PC-9 (cell line): ENCODE measurements around the gene MYO7B. TPM values are rescaled to one million over a fixed set of nuclear protein-coding genes. Genes with fewer than 3 reads are reported as not detected.

Experiments used
- BruUV-seq: library from RNA; stranded (reverse); fragments of 400-500 nt; replicated peaks from 2 replicates; lab custom pipeline; 2021; lab: Mats Ljungman, UMichigan
- CTCF ChIA-PET: fragments of 300-600 bp; sonication (Branson Sonifier 250); formaldehyde crosslinking; loops from one replicate; lab custom pipeline; 2022; ENCODE audit warnings: antibody characterized with exemption; lab: Charles Lee
- POLR2A ChIA-PET: fragments of 300-600 bp; sonication (Branson Sonifier 250); formaldehyde crosslinking; loops from one replicate; lab custom pipeline; 2022; ENCODE audit warnings: antibody characterized with exemption; ENCODE audit not compliant: unreplicated experiment; lab: Charles Lee
- DNase-seq, 2 experiments: peaks; one replicate each; pipeline versions ENCODE4 v3.0.0 to v3.0.0-alpha.2; 2015 to 2022; ENCODE audit warnings: mixed read lengths in 1 of 2
- H2AFZ ChIP-seq: fragments of 200-600 bp; sonication (generic); 2 replicates; pipeline ENCODE4 v1.8.1; 2017; ENCODE audit warnings: antibody characterized with exemption
- H3F3A ChIP-seq: fragments of 200-600 bp; sonication (generic); 2 replicates; pipeline ENCODE4 v1.8.1; 2017; ENCODE audit warnings: antibody characterized with exemption, mild to moderate bottlenecking, low read depth; ENCODE audit not compliant: insufficient read depth
- H3K27ac ChIP-seq: fragments of 200-600 bp; sonication (generic); 2 replicates; pipeline ENCODE4 v1.6.1; 2016; ENCODE audit warnings: mixed run types
- H3K27me3 ChIP-seq: fragments of 200-600 bp; sonication (generic); 2 replicates; pipeline ENCODE4 v1.6.1; 2016; ENCODE audit warnings: low read depth, mixed run types; ENCODE audit not compliant: insufficient read depth
- H3K36me3 ChIP-seq: fragments of 200-600 bp; sonication (generic); 2 replicates; pipeline ENCODE4 v1.6.1; 2016; ENCODE audit warnings: low read depth, mixed run types
- H3K4me1 ChIP-seq: fragments of 200-600 bp; sonication (generic); replicated peaks from 2 replicates; pipeline ENCODE4 v1.6.1; 2016; ENCODE audit warnings: mixed run types; ENCODE audit not compliant: insufficient read depth
- H3K4me2 ChIP-seq: fragments of 200-600 bp; sonication (generic); 2 replicates; pipeline ENCODE4 v1.6.1; 2017; ENCODE audit warnings: mixed run types
- H3K4me3 ChIP-seq: fragments of 200-600 bp; sonication (generic); 2 replicates; pipeline ENCODE4 v1.6.1; 2016; ENCODE audit warnings: mixed run types
- H3K79me2 ChIP-seq: fragments of 200-600 bp; sonication (generic); 2 replicates; pipeline ENCODE4 v1.6.1; 2017; ENCODE audit warnings: low read depth, mixed run types
- H3K9me2 ChIP-seq: fragments of 200-600 bp; sonication (generic); 2 replicates; pipeline ENCODE4 v1.8.1; 2017; ENCODE audit warnings: mild to moderate bottlenecking; ENCODE audit not compliant: insufficient read depth
- H3K9me3 ChIP-seq: fragments of 200-600 bp; sonication (generic); 2 replicates; pipeline ENCODE4 v1.8.1; 2016; ENCODE audit warnings: low read depth; ENCODE audit not compliant: insufficient read depth
- H4K20me1 ChIP-seq: fragments of 200-600 bp; sonication (generic); 2 replicates; pipeline ENCODE4 v1.8.1; 2017; ENCODE audit not compliant: insufficient read depth
- CTCF ChIP-seq: fragments of 200-600 bp; sonication (generic); conservative IDR thresholded peaks from 2 replicates; pipeline ENCODE4 v1.6.1; 2017; ENCODE audit warnings: mixed run types, antibody characterized with exemption, mild to moderate bottlenecking, moderate library complexity
- EZH2 ChIP-seq: fragments of 200-600 bp; sonication (generic); IDR thresholded peaks from 2 replicates; pipeline ENCODE4 v1.8.0; 2017; ENCODE audit warnings: antibody characterized with exemption, low read depth
- intact Hi-C: fragments of 100-400 bp; cut with micrococcal nuclease; formaldehyde crosslinking; loops from one replicate; pipeline ENCODE4 v1.10.0; 2022; ENCODE audit not compliant: unreplicated experiment
- total RNA-seq: library from RNA; stranded (reverse); gene quantifications from 2 replicates; pipeline ENCODE4 v1.2.3, GENCODE V29; 2021

MYO7B gene
- total RNA-seq, 1 experiment from 2014 or later = not detected

DNA sequence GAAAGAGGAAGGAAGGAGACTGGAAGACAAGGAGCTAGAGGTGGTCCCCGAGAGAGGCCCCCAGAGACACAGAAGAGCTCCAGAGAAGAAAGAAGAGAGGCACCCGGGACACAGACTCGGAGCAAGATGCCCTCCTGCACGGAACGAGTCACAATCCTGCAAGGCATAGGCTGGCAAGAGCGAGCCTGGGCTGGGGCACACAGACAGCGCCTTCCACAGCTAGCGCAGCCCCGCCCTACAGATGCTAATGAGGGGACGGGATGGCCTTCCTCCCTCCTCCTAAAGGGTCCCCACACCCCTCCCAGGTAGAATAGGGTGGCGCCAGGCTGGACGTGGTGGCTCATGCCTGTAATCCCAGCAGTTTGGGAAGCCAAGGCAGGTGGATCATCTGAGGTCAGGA is 90.7 kb downstream of the MYO7B start:
- Histone ChIP-seq H3K4me1 (peaks cover 8% of the 10 kb centered on the region; the same call in 1 of the 2 replicates), H3K4me2 (no peak overlapping the region), H3K9me2 (no peaks in the 10 kb centered on the region), H4K20me1 (no peaks in the 10 kb centered on the region), H3F3A (no peaks in the 10 kb centered on the region), H3K9me3 (no peaks in the 10 kb centered on the region), H3K4me3 (no peak overlapping the region), H3K36me3 (no peaks in the 10 kb centered on the region), H2AFZ (no peak overlapping the region), H3K27me3 (0 out of 2 replicates have a peak, but pooled peaks cover 9% of the 10 kb centered on the region), H3K27ac (no peak overlapping the region), H3K79me2 (no peaks in the 10 kb centered on the region)
- intact Hi-C loops = no loop called here
- BruUV-seq = no TSS peak
- CTCF ChIA-PET = no interaction called here
- no peak for DNase-seq
- POLR2A ChIA-PET = no interaction called here
- no peak for TF ChIP-seq CTCF
- TF ChIP-seq EZH2 = no peak

DNA sequence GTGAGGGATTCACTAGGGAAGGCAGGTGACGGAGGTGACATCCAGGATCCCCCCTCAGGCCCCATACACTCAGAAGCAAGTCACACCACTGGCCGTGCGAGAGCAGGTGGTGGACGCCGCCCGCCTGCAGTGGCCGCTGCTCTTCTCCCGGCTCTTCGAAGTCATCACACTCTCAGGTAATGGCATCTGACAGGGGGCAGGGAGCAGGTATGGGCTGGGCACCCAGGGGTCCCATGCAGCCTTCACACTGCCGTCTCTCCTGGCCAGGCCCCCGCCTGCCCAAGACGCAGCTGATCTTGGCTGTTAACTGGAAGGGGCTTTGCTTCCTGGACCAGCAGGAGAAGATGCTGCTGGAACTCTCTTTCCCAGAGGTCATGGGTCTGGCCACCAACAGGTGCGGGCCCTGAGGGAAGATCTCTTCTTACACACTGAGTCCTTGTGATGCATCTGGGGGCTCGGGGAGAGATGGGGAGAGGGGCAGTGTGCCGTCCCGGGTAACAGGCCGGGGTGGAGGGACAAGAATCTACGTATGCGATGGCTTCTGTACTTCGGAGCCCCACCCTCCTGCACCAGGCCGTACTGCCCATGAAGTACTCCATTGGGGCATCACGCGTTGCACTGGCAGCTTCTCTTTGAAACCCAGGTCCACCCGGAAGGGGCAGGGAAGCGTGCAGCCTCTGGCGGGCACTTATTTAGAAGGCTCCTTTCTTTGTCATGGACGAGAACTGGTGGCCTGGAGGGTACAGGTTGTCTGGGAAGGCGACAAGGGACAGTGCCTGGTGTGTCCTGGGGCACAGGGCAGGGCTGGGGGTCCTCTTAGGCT is 91.6 kb downstream of the MYO7B start:
- Histone ChIP-seq H3K36me3 (no peaks in the 10 kb centered on the region), H3K4me2 (no peak overlapping the region), H3K4me3 (no peak overlapping the region), H3K4me1 (peaks cover 8% of the 10 kb centered on the region; the same call in 1 of the 2 replicates), H3K79me2 (no peaks in the 10 kb centered on the region), H3K9me2 (no peaks in the 10 kb centered on the region), H3F3A (no peaks in the 10 kb centered on the region), H3K27ac (no peak overlapping the region), H3K9me3 (no peaks in the 10 kb centered on the region), H4K20me1 (no peaks in the 10 kb centered on the region), H3K27me3 (0 out of 2 replicates have a peak, but pooled peaks cover 9% of the 10 kb centered on the region), H2AFZ (no peak overlapping the region)
- intact Hi-C loops = no loop called here
- POLR2A ChIA-PET = no interaction called here
- DNase-seq = no peak
- CTCF ChIA-PET = no interaction called here
- BruUV-seq = no TSS peak
- TF ChIP-seq CTCF (no peak), EZH2 (no peak)

DNA sequence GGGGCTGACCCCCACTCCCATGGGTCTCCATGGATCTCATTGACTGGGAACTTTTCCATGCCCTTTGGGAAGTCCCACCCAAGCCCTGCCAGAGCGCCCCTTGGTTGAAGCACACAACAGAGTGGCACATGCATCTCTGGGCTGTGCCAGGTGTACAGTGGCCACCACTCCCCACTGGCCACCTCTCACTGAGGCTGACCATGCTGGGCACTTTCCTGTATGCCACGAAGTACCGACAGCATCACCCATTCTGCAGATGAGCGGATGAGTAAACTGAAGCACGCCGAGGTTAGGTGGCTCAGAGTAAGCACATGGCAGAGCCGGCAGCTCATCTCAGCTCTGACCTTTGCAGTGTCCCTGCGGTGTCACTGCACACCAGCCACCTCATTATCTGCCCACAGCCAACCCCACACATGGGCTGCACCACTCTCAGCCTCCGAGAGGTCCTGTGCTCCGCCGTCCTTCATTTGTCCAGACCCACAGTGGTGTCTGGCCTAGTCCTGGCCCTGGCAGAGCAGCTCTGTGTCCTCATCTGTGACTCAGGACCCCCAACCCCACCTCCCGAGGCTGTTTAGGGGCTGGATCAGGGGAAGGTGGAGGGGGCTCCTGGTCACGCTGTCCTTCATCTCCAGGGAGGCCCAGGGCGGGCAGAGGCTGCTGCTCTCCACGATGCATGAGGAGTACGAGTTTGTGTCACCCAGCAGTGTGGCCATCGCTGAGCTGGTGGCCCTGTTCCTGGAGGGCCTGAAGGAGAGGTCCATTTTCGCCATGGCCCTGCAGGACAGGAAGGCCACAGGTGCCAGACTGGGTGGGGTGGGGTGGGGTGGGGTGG is 92.5 kb downstream of the MYO7B start:
- Histone ChIP-seq H3K36me3 (no peaks in the 10 kb centered on the region), H2AFZ (no peak overlapping the region), H3K4me1 (peaks cover 8% of the 10 kb centered on the region; the same call in 1 of the 2 replicates), H3K4me2 (no peak overlapping the region), H3K4me3 (no peak overlapping the region), H3K9me2 (no peaks in the 10 kb centered on the region), H3K9me3 (no peaks in the 10 kb centered on the region), H3K27me3 (0 out of 2 replicates have a peak, but pooled peaks cover 9% of the 10 kb centered on the region), H3F3A (no peaks in the 10 kb centered on the region), H4K20me1 (no peaks in the 10 kb centered on the region), H3K79me2 (no peaks in the 10 kb centered on the region), H3K27ac (no peak overlapping the region)
- ChIA-PET POLR2A (no interaction called here), CTCF (no interaction called here)
- intact Hi-C loops = no loop called here
- DNase-seq = no peak
- BruUV-seq = no TSS peak
- no peak for TF ChIP-seq EZH2
- TF ChIP-seq CTCF = no peak
